Hepatic stellate cell (primary cell): ENCODE data around the gene CSTA.

Experiments
- DNase-seq: peaks from one replicate; pipeline ENCODE4 v3.0.0; 2011; ENCODE audit warnings: low spot score

The CSTA gene

GRCh38 chr3:122382888-122383666 is 58.0 kb downstream of the CSTA start, which contains the start of gene MIX23:
Gene MIX23 (minus strand): TSS chr3:122383231. CDS start chr3:122383224, 7 bp downstream.
- DNase-seq: peak; percentile 84

- DNase-seq: peak; percentile 85
Observed at GRCh38 chr3:122383771-122384697, 59.0 kb downstream of the CSTA start, which contains the start of gene FAM162A. Gene FAM162A (plus strand): TSS chr3:122384182. CDS start chr3:122384266, 84 bp downstream.

- DNase-seq: no peak
Observed at GRCh38 chr3:122387709-122388108, 62.7 kb downstream of the CSTA start.

- no peak for DNase-seq
Observed at GRCh38 chr3:122389197-122389596, 64.1 kb downstream of the CSTA start.

GRCh38 chr3:122389892-122390291 is 64.8 kb downstream of the CSTA start:
- no peak for DNase-seq

- peak; percentile 48 for DNase-seq
Observed at GRCh38 chr3:122390665-122391064, 65.6 kb downstream of the CSTA start.
